Retinal pigment epithelial cell (primary cell): ENCODE measurements around the gene TBC1D22A.

Experiments used
- DNase-seq: peaks from one replicate; pipeline ENCODE4 v3.0.0-alpha.2; 2010; ENCODE audit warnings: low read depth
- H3K4me3 ChIP-seq: 2 replicates; pipeline ENCODE4 v1.5.1; 2011; ENCODE audit warnings: mild to moderate bottlenecking, low read length, control low read depth, moderate library complexity
- TF ChIP-seq, protein P1 (sequence below): conservative IDR thresholded peaks from 2 replicates; pipeline ENCODE4 v1.5.1; 2011; ENCODE audit warnings: low read depth, low read length, control low read depth, inconsistent platforms

The TBC1D22A gene

GRCh38 chr22:46801331-46801811, 38.9 kb downstream of the TBC1D22A start:
- TF ChIP-seq, protein P1, sequence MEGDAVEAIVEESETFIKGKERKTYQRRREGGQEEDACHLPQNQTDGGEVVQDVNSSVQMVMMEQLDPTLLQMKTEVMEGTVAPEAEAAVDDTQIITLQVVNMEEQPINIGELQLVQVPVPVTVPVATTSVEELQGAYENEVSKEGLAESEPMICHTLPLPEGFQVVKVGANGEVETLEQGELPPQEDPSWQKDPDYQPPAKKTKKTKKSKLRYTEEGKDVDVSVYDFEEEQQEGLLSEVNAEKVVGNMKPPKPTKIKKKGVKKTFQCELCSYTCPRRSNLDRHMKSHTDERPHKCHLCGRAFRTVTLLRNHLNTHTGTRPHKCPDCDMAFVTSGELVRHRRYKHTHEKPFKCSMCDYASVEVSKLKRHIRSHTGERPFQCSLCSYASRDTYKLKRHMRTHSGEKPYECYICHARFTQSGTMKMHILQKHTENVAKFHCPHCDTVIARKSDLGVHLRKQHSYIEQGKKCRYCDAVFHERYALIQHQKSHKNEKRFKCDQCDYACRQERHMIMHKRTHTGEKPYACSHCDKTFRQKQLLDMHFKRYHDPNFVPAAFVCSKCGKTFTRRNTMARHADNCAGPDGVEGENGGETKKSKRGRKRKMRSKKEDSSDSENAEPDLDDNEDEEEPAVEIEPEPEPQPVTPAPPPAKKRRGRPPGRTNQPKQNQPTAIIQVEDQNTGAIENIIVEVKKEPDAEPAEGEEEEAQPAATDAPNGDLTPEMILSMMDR: no peak
- H3K4me3 ChIP-seq: no peak overlapping the region
- no peak for DNase-seq

DNA sequence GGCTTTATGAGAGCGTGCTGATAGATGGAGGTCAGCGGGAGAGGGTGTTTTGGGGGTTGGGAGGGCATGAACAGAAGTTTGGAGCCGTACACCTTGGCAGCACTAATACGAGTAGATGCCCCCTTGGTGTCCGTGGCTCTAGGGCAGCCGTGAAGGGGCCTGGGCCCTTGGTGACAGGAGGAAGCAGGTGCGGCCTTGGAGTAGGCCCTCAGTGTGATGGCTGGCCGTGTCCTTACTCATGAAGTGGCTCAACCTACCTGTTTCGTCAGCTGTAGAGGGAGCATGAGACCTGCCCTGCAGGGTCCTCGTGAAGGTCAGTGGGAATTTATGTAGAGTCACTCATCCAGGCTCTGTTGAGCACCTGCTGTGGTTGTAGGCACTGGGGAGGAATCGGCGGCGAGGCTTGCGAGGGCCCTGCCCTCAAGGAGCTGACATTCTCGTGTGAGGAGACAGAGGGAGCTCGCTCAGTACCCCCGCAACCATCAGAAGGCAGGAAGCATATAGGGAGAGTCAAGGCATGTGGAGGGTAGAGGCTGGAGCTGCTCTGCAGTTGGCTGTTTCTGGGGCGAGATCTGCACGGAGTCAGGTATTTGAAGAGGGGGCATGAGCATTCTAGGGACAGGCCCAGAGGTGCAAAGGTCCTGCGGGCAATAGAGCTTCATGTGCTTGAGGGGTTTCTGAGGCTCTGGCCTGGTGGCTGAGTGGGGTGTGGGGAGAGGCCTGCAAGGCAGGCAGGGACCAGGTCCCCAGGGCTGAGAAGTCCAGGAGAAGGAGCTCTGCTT, 39.6 kb downstream of the TBC1D22A start:
- no peak for DNase-seq
- TF ChIP-seq, protein P1: no peak
- H3K4me3 ChIP-seq: no peak overlapping the region

DNA sequence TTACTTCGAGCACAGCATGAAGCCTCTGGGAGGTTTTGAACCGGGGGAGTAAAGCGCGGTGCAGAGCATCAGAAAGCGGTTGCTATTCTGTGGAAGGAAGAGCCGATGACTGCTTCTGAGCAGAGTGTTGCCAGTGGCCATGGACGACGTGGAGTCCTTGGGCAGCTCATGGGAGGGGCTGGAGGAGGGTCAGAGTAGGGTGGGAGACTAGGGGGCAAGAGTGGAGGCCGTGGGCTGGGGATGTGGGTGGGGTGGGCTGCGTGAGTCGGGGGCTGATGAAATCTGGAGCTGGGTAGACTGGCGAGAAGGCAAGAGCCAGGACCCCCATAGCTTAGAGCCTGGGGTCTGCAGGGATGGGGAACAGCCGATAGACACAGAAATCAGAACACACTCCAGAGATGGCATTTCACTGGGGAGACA, 40.2 kb downstream of the TBC1D22A start:
- TF ChIP-seq, protein P1: no peak
- no peak for DNase-seq

DNA sequence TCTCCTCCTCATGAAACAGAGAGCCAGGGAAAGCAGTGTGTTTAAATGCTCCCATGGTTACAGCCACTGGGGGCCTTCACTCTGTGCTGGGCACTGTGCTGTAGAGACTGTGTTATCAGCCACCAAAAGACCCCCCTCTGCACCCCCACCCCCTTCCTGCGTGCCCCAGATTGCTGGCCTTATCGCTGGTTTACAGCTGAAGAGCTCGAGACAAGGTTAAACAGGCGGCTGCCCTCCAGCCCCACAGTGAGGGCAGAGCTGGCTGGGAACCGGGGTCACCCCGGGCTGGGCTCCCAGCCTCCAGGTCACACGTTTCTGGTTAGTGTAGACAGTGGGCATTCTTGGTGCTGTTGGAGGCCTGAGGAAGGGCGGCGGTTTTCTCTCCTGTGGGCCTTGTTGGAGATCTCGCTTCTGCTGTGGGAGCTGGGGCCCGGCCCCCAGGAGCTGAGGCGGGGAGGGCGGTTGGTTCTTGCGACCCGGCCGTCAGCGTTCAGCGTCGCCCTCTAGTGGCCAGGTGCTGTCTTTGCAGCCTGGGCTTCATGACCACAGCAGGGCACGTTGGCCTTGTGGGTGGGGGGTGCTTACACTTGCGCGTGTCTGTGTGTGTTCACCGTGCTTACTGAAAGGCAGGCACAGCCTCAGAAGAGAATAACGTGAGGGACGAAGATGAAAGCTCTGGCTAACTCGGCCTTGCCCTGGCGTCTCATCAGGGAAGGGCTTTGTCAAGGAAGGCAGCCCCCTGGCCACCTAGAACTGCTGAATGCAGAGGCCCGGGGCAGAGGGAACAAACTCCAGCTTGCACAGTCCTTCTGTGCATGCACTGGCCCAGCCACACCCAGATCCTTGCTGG, 40.8 kb downstream of the TBC1D22A start:
- DNase-seq: no peak
- TF ChIP-seq, protein P1: peak; percentile 96
- H3K4me3 ChIP-seq: no peak overlapping the region

More for the DNA sequence above, 40.2 kb downstream of the TBC1D22A start:
- no peak overlapping the region for H3K4me3 ChIP-seq

GRCh38 chr22:46803936-46804335, 41.5 kb downstream of the TBC1D22A start:
- TF ChIP-seq, protein P1: no peak
- H3K4me3 ChIP-seq: no peak overlapping the region
- DNase-seq: no peak

GRCh38 chr22:46806794-46807193, 44.3 kb downstream of the TBC1D22A start:
- DNase-seq: no peak
- TF ChIP-seq, protein P1: no peak

More at GRCh38 chr22:46806794-46807193, 44.3 kb downstream of the TBC1D22A start:
- H3K4me3 ChIP-seq: no peak overlapping the region
